Activated CD4-positive, alpha-beta T cell treated with anti-CD3 and anti-CD28 coated beads, Interleukin-2, amount 50 U/mL, for 48 hours (primary cell): ENCODE results near the gene AKR1A1.
"Not testable (repeated sequence)": the region's sequence is repeated elsewhere in the genome, so short reads cannot be mapped to it uniquely, and the experiment has no call there.

Source experiments
- DNase-seq, 2 experiments: peaks; one replicate each; pipeline ENCODE4 v3.0.0-alpha.2; 2020

The AKR1A1 gene

GRCh38 chr1:45550401-45551351, at the start of gene AKR1A1:
Gene AKR1A1 (plus strand): TSS chr1:45550826. CDS start chr1:45561795, 10,969 bp downstream.
- peak; percentile 90 to 92 for DNase-seq

DNA sequence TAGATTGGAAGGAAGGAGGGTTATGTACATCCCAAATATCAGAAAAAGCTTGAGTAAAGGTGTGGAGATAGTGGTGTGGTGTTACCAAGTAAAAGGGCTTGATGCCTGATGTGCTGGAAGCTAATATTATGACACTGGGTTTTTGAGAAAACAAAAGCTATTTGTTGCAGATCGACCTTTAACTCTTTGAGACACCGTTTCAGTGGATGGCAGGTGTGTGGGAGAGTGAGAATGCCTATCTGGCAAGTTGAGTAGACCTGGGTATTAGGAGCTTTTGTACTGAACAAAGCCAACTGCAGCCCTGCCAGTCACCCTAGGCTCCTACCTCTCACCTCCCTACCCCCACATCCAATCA, 49.1 kb upstream of the AKR1A1 start:
- no peak for DNase-seq

GRCh38 chr1:45503462-45504360, 46.9 kb upstream of the AKR1A1 start:
- DNase-seq: no peak

GRCh38 chr1:45507195-45507594, 43.4 kb upstream of the AKR1A1 start:
- no peak for DNase-seq

DNA sequence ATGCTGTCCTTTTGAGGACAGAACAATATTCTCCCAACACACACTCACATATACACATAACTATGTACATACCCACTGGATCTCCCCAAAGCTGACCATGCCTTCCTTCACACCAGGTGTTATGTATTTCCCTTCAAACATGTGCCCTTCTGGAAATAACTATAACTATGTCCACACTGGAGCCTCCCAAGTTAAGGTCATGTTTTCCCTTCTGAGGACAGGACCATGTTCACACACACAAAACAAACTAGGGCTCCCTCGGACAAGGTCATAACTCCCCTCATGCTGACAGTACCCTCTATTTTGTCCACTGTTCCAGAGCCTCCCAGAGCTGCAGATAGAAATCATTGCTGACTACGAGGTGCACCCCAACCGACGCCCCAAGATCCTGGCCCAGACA, 42.7 kb upstream of the AKR1A1 start:
- DNase-seq: no peak

DNA sequence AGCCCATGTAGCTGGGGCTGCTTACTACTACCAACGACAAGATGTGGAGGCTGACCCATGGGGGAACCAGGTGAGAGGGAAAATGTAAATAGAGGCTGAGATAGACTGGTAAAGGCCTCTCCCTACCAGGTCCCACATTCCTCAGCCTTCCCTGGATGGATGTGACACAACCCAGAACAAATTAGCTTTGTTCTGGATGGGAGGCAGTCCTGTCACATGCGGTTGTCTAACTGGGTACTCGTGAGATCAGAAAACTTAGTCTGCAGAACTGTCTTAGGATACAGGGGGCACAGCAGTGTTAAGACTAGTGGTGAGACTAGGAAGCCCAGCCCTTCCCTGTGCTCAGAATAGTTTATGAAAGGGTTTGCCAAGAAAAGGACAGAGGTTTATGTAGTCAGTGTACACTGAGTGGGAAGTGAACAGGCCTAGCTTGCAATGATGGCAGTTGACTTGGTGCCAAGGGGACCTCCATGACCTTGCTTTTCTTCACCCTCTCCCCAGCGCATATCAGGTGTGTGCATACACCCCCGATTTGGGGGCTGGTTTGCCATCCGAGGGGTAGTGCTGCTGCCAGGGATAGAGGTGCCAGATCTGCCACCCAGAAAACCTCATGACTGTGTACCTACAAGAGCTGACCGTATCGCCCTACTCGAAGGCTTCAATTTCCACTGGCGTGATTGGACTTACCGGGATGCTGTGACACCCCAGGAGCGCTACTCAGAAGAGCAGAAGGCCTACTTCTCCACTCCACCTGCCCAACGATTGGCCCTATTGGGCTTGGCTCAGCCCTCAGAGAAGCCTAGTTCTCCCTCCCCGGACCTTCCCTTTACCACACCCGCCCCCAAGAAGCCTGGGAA, 42.1 kb upstream of the AKR1A1 start:
- DNase-seq: no peak

- no peak for DNase-seq
These were observed 40.3 kb upstream of the AKR1A1 start for GRCh38 chr1:45510036-45510971.

GRCh38 chr1:45510972-45511527, 39.6 kb upstream of the AKR1A1 start:
- DNase-seq: no peak

DNA sequence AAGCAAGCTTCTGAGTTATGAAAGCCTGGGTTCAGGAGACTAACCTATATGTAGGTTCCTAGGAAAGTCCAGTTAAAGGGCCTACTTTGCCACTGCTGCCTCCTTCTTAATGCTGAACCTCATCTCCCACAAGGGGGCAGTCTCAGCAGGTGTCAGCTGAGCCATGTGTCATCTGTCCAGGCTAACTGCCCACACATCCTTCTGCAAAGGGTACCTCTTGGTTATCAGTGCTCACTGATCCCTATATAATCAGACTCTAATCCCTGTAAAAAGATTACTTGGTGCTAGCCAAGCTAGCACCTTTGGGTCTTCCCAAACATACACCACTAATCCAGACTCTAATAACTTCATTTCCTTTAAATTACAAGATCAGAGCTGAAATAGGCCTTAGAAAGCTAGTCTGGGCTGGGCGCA, 38.0 kb upstream of the AKR1A1 start:
- DNase-seq: peak; percentile 62 to 75

DNA sequence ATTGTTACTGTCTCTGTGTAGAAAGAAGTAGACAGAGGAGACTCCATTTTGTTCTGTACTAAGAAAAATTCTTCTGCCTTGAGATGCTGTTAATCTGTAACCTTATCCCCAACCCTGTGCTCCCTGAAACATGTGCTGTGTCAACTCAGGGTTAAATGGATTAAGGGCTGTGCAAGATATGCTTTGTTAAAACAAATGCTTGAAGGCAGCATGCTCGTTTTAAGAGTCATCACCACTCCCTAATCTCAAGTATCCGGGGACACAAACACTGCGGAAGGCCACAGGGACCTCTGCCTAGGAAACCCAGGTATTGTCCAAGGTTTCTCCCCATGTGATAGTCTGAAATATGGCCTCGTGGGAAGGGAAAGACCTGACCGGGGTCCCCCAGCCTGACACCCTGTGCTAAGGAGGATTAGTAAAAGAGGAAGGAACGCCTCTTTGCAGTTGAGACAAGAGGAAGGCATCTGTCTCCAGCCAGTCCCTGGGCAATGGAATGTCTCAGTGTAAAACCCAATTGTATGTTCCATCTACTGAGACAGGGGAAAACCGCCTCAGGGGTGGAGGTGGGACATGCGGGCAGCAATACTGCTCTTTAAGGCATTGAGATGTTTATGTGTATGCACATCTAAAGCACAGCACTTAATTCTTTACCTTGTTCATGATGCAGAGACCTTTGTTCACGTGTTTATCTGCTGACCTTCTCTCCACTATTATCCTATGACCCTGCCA, 36.9 kb upstream of the AKR1A1 start:
- not testable (repeated sequence) for DNase-seq

DNA sequence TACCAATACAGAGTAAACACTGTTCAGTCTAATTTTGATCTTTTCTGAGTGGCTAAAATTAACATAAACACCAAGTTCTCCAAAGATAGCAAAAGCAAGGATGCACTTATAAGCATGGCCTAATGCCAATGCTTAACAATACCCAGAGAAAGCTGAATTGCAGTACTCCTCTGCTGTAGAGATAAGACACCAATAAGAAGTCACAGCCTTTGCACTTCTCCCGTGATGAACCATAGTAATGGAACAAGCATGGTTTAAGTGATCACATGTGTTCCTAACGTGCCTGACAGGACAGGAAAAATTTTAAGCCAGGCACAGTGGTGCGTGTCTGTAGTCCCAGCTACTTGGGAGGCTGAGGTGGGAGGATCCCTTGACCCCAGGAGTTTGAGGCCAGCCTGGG, 34.6 kb upstream of the AKR1A1 start:
- no peak for DNase-seq

GRCh38 chr1:45516465-45516864, 34.2 kb upstream of the AKR1A1 start:
- DNase-seq: no peak

DNA sequence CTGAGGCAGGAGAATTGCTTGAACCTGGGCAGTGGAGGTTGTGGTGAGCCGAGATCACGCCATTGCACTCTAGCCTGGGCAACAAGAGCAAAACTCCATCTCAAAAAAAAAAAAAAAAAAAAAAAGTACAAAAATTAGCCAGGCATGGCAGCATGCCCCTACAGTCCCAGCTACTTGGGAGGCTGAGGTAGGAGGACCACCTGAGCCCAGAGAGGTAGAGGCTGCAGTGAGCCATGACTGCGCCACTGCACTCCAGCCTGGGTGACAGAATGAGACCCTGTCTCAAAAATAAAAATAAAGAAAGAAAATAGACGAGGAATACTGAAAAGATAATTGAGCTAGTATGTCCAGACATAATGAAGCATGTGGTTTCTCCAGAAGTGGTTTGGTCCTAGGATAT, 32.3 kb upstream of the AKR1A1 start:
- not testable (repeated sequence) for DNase-seq

- DNase-seq: no peak
These were observed 31.7 kb upstream of the AKR1A1 start for GRCh38 chr1:45518910-45519309.

DNA sequence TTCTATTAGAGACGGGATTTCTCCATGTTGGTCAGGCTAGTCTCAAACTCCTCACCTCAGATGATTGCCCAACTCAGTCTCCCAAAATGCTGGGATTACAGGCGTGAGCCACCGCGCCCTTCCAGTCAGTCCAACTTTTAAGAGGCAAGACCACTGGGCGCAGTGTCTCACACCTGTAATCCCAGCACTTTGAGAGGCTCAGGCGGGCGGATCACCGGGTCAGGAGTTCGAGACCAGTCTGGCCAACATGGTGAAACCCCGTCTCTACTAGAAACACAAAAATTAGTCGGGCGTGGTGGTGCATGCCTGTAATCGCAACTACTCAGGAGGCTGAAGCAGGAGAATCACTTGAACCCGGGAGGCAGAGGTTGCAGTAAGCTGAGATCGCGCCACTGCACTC, 30.9 kb upstream of the AKR1A1 start:
- DNase-seq: not testable (repeated sequence)

- peak; percentile 98 for DNase-seq
These were observed 29.0 kb upstream of the AKR1A1 start, which contains the start of gene PRDX1 for GRCh38 chr1:45521413-45522323. Gene PRDX1 (minus strand): TSS chr1:45521884. CDS start chr1:45519043, 2,841 bp downstream.

- no peak for DNase-seq
These were observed 28.1 kb upstream of the AKR1A1 start for GRCh38 chr1:45522324-45523104.

DNA sequence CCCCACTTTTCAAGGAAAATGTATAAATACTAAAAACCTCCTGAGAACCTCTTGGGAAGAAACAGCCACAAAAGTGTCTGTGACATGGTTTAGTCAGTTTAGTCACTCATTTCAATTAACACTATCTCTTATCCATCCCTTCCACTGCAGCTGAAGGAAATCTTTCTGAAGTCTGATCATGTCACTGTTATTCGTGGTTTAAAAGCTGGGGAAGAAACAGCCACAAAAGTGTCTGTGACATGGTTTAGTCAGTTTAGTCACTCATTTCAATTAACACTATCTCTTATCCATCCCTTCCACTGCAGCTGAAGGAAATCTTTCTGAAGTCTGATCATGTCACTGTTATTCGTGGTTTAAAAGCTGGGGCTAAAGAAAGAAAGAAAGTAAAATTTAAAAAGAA, 27.1 kb upstream of the AKR1A1 start:
- DNase-seq: not testable (repeated sequence)
